ENCODE results near the gene ANGPT4. TPM values are rescaled to one million over a fixed set of nuclear protein-coding genes. Genes with fewer than 3 reads are reported as not detected.
"Not testable (repeated sequence)": the region's sequence is repeated elsewhere in the genome, so short reads cannot be mapped to it uniquely, and the experiment has no call there.

Gene ANGPT4
- total and polyA plus RNA-seq, 10 of the 15 experiments (the other 5 are each of a cell fraction or from before 2014, with no cell fraction given) = 0.01 to 0.16 TPM; not detected in 8

DNA sequence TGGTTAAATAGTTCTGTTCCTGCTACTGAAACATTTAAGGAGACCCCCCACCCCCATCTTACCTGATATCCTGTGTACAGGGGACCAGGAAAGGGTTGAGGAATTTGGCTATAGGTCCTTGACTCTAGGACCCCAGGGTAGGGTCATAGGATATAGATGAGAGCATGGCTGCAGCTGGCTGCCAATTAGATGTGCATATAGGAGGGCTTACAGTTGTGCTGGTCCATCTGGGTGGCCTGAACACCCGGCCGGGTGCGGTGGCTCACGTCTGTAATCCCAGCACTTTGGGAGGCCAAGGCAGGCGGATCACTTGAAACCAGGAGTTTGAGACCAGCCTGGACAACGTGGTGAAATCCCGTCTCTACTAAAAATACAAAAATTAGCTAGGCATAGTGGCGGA is 67.4 kb downstream of the ANGPT4 start:
- WGBS (ENCODE audit: insufficient coverage, insufficient replicate concordance, low lambda C conversion rate, missing lambda C conversion rate) = 84% methylated on average over 8 of the region's 8 CpGs
- H3K4me2 ChIP-seq (ENCODE audit: control insufficient read depth, insufficient read depth); BruUV-seq (replicated peaks); POLR2A ChIA-PET; H3K4me3 ChIP-seq; DNase-seq (ENCODE audit: low read depth, low spot score); H3K9ac ChIP-seq (ENCODE audit: control insufficient read depth, insufficient read depth, low read length); H3K27ac ChIP-seq (ENCODE audit: control insufficient read depth, insufficient read depth); RAD21 ChIA-PET (ENCODE audit: unreplicated experiment); SMC1A ChIA-PET (ENCODE audit: uncharacterized antibody, unreplicated experiment); H2AFZ ChIP-seq (ENCODE audit: control insufficient read depth, low read depth, low read length); H3K27me3 ChIP-seq (replicated peaks in 1 of 2; ENCODE audit: control insufficient read depth in 2 of 2, insufficient read depth in 2 of 2, low read length in 1 of 2); FAIRE-seq; ATAC-seq; intact Hi-C loops (cut with micrococcal nuclease; ENCODE audit: unreplicated experiment); H3K36me3 ChIP-seq (ENCODE audit: control insufficient read depth in 2 of 2, insufficient read depth in 2 of 2, low read length in 1 of 2); H3K9me3 ChIP-seq (replicated peaks; ENCODE audit: control insufficient read depth, insufficient read depth, low read length); in situ Hi-C loops (cut with MboI); CTCF ChIA-PET; H3K79me2 ChIP-seq (ENCODE audit: control insufficient read depth, insufficient read depth, low read length); H4K20me1 ChIP-seq (ENCODE audit: control insufficient read depth, insufficient read depth): not testable (repeated sequence)
- H3K4me1 ChIP-seq (ENCODE audit: control insufficient read depth, insufficient read depth, low read length) = peaks cover 30% of the 10 kb centered on the region

DNA sequence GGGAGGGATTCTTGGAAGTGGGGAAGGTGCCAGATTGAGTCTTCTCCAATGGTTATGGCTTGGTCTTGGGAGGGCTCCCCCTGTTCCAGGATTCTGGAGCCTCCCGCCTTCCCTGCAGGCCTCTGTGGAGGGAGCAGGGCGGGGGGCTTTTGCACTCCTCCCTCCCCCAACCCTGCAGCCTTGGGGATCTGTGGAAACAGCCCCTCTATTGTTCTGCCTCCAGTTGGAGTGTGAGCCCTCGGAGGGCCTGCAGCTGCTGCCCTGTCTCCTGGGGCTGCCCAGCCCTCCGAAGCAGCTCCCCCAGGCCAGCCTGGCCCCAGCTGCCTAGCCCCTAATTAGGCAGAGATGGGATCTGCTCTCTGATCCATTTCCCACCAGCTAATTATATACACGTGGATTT is 67.9 kb downstream of the ANGPT4 start:
- no peak overlapping the region for H3K9ac ChIP-seq (ENCODE audit: control insufficient read depth, insufficient read depth, low read length)
- ATAC-seq (no peak), DNase-seq (ENCODE audit: low read depth, low spot score) (no peak), FAIRE-seq (no peak)
- 76% methylated on average over 5 of the region's 5 CpGs for WGBS (ENCODE audit: insufficient coverage, insufficient replicate concordance, low lambda C conversion rate, missing lambda C conversion rate)
- H3K36me3 ChIP-seq (ENCODE audit: control insufficient read depth in 2 of 2, insufficient read depth in 2 of 2, low read length in 1 of 2) = peaks cover 0 to 5% of the 10 kb centered on the region in 2 experiments; a peak in 2 of 4 replicates
- no TSS peak for BruUV-seq (replicated peaks)
- no peaks in the 10 kb centered on the region for H3K9me3 ChIP-seq (replicated peaks; ENCODE audit: control insufficient read depth, insufficient read depth, low read length)
- no peaks in the 10 kb centered on the region for H4K20me1 ChIP-seq (ENCODE audit: control insufficient read depth, insufficient read depth)
- CTCF ChIA-PET = no interaction called here
- H3K4me3 ChIP-seq = no peak overlapping the region
- H2AFZ ChIP-seq (ENCODE audit: control insufficient read depth, low read depth, low read length) = no peak overlapping the region
- peaks cover 30% of the 10 kb centered on the region for H3K4me1 ChIP-seq (ENCODE audit: control insufficient read depth, insufficient read depth, low read length)
- no peaks in the 10 kb centered on the region; the same call in 1 of the 2 replicates for H3K79me2 ChIP-seq (ENCODE audit: control insufficient read depth, insufficient read depth, low read length)
- RAD21 ChIA-PET (ENCODE audit: unreplicated experiment) = interaction anchor here (2.0 kb wide), 1 partner anchor 15 kb away, joined by 10 read pairs; the partner anchor contains the start of gene FAM110A
- no peak overlapping the region for H3K4me2 ChIP-seq (ENCODE audit: control insufficient read depth, insufficient read depth)
- no peaks in the 10 kb centered on the region for H3K27me3 ChIP-seq (replicated peaks in 1 of 2; ENCODE audit: control insufficient read depth in 2 of 2, insufficient read depth in 2 of 2, low read length in 1 of 2)
- intact Hi-C loops (cut with micrococcal nuclease; ENCODE audit: unreplicated experiment) (no loop called here), in situ Hi-C loops (cut with MboI) (no loop called here)
- SMC1A ChIA-PET (ENCODE audit: uncharacterized antibody, unreplicated experiment) = interaction anchor here (1.4 kb wide), 1 partner anchor 38 kb away, joined by 3 read pairs; no protein-coding TSS in a partner anchor
- POLR2A ChIA-PET = interaction anchor here (2.0 kb wide), 1 partner anchor 15 kb away, joined by 8 read pairs; the partner anchor contains the start of gene FAM110A
- no peak for TF ChIP-seq TCF7 (IDR thresholded peaks at IDR 0.05; ENCODE audit: borderline replicate concordance)
- TF ChIP-seq ZNF622 (IDR thresholded peaks at IDR 0.05) = no peak
- TF ChIP-seq RELA (IDR thresholded peaks at IDR 0.05; ENCODE audit: borderline replicate concordance, partially characterized antibody) = no peak
- TF ChIP-seq MYB (IDR thresholded peaks at IDR 0.05; ENCODE audit: borderline replicate concordance, low read depth, low read length) = no peak
- no peak for TF ChIP-seq CREM (IDR thresholded peaks at IDR 0.05; ENCODE audit: low read depth)
- no peak for TF ChIP-seq TCF12 (IDR thresholded peaks at IDR 0.05; ENCODE audit: low read depth, low read length)
- TF ChIP-seq ZNF207 (IDR thresholded peaks at IDR 0.05; ENCODE audit: borderline replicate concordance) = no peak
- no peak overlapping the region for H3K27ac ChIP-seq (ENCODE audit: control insufficient read depth, insufficient read depth)
